Measurements from ENCODE around the gene SPTBN1.

Gene SPTBN1

GRCh38 chr2:54595999-54596902 lies 140.1 kb downstream of the SPTBN1 start:
- Histone ChIP-seq H3K9me3 (ENCODE audit: control insufficient read depth in 1 of 2, low read length in 2 of 2) (no peaks in the 10 kb centered on the region), H3K4me1 (ENCODE audit: control insufficient read depth in 1 of 2, insufficient read depth in 2 of 2, low read length in 2 of 2) (peaks cover 41 to 56% of the 10 kb centered on the region in 2 donors), H3K27me3 (ENCODE audit: low read depth, low read length) (no peaks in the 10 kb centered on the region), H3K36me3 (ENCODE audit: control insufficient read depth in 1 of 2, insufficient read depth in 2 of 2, low read length in 2 of 2) (peaks cover 0 to 15% of the 10 kb centered on the region in 2 donors), H3K4me3 (ENCODE audit: low read depth in 1 of 2, low read length in 2 of 2) (no peak overlapping the region), H3K27ac (ENCODE audit: low read length) (peak overlapping the region; percentile 13)

GRCh38 chr2:54597153-54597848 lies 141.2 kb downstream of the SPTBN1 start:
- H3K9me3 ChIP-seq (ENCODE audit: control insufficient read depth in 1 of 2, low read length in 2 of 2) = no peaks in the 10 kb centered on the region
- peak overlapping the region; percentile 13 for H3K27ac ChIP-seq (ENCODE audit: low read length)
- peaks cover 46 to 66% of the 10 kb centered on the region in 2 donors for H3K4me1 ChIP-seq (ENCODE audit: control insufficient read depth in 1 of 2, insufficient read depth in 2 of 2, low read length in 2 of 2)
- no peaks in the 10 kb centered on the region for H3K27me3 ChIP-seq (ENCODE audit: low read depth, low read length)
- H3K36me3 ChIP-seq (ENCODE audit: control insufficient read depth in 1 of 2, insufficient read depth in 2 of 2, low read length in 2 of 2) = peaks cover 0 to 15% of the 10 kb centered on the region in 2 donors
- H3K4me3 ChIP-seq (ENCODE audit: low read depth in 1 of 2, low read length in 2 of 2) = no peak overlapping the region

GRCh38 chr2:54598347-54599325 lies 142.5 kb downstream of the SPTBN1 start:
- H3K4me3 ChIP-seq (ENCODE audit: low read depth in 1 of 2, low read length in 2 of 2) = no peak overlapping the region
- peaks cover 0 to 11% of the 10 kb centered on the region in 2 donors for H3K36me3 ChIP-seq (ENCODE audit: control insufficient read depth in 1 of 2, insufficient read depth in 2 of 2, low read length in 2 of 2)
- no peaks in the 10 kb centered on the region for H3K9me3 ChIP-seq (ENCODE audit: control insufficient read depth in 1 of 2, low read length in 2 of 2)
- H3K27me3 ChIP-seq (ENCODE audit: low read depth, low read length) = no peaks in the 10 kb centered on the region
- no peak overlapping the region for H3K27ac ChIP-seq (ENCODE audit: low read length)
- H3K4me1 ChIP-seq (ENCODE audit: control insufficient read depth in 1 of 2, insufficient read depth in 2 of 2, low read length in 2 of 2) = peaks cover 58 to 79% of the 10 kb centered on the region in 2 donors

GRCh38 chr2:54599326-54599710 lies 143.2 kb downstream of the SPTBN1 start:
- Histone ChIP-seq H3K27ac (ENCODE audit: low read length) (peak overlapping the region; percentile 3), H3K4me1 (ENCODE audit: control insufficient read depth in 1 of 2, insufficient read depth in 2 of 2, low read length in 2 of 2) (peaks cover 64 to 85% of the 10 kb centered on the region in 2 donors), H3K36me3 (ENCODE audit: control insufficient read depth in 1 of 2, insufficient read depth in 2 of 2, low read length in 2 of 2) (peaks cover 0 to 11% of the 10 kb centered on the region in 2 donors), H3K4me3 (ENCODE audit: low read depth in 1 of 2, low read length in 2 of 2) (no peak overlapping the region), H3K27me3 (ENCODE audit: low read depth, low read length) (no peaks in the 10 kb centered on the region), H3K9me3 (ENCODE audit: control insufficient read depth in 1 of 2, low read length in 2 of 2) (no peaks in the 10 kb centered on the region)

GRCh38 chr2:54599914-54600313 lies 143.8 kb downstream of the SPTBN1 start:
- no peak overlapping the region for H3K4me3 ChIP-seq (ENCODE audit: low read depth in 1 of 2, low read length in 2 of 2)
- H3K4me1 ChIP-seq (ENCODE audit: control insufficient read depth in 1 of 2, insufficient read depth in 2 of 2, low read length in 2 of 2) = peaks cover 70 to 91% of the 10 kb centered on the region in 2 donors
- peak overlapping the region; percentile 46 for H3K27ac ChIP-seq (ENCODE audit: low read length)
- peaks cover 0 to 11% of the 10 kb centered on the region in 2 donors for H3K36me3 ChIP-seq (ENCODE audit: control insufficient read depth in 1 of 2, insufficient read depth in 2 of 2, low read length in 2 of 2)
- H3K27me3 ChIP-seq (ENCODE audit: low read depth, low read length) = no peaks in the 10 kb centered on the region
- H3K9me3 ChIP-seq (ENCODE audit: control insufficient read depth in 1 of 2, low read length in 2 of 2) = no peaks in the 10 kb centered on the region

GRCh38 chr2:54601339-54601738 lies 145.2 kb downstream of the SPTBN1 start:
- H3K4me3 ChIP-seq (ENCODE audit: low read depth in 1 of 2, low read length in 2 of 2) = no peak overlapping the region
- no peak overlapping the region for H3K27ac ChIP-seq (ENCODE audit: low read length)
- peaks cover 0 to 11% of the 10 kb centered on the region in 2 donors for H3K36me3 ChIP-seq (ENCODE audit: control insufficient read depth in 1 of 2, insufficient read depth in 2 of 2, low read length in 2 of 2)
- no peaks in the 10 kb centered on the region for H3K27me3 ChIP-seq (ENCODE audit: low read depth, low read length)
- H3K4me1 ChIP-seq (ENCODE audit: control insufficient read depth in 1 of 2, insufficient read depth in 2 of 2, low read length in 2 of 2) = peaks cover 74 to 91% of the 10 kb centered on the region in 2 donors
- no peaks in the 10 kb centered on the region for H3K9me3 ChIP-seq (ENCODE audit: control insufficient read depth in 1 of 2, low read length in 2 of 2)

- peak overlapping the region; percentile 37 for H3K27ac ChIP-seq (ENCODE audit: low read length)
- H3K4me3 ChIP-seq (ENCODE audit: low read depth in 1 of 2, low read length in 2 of 2) = no peak overlapping the region
- no peaks in the 10 kb centered on the region for H3K27me3 ChIP-seq (ENCODE audit: low read depth, low read length)
- peaks cover 0 to 11% of the 10 kb centered on the region in 2 donors for H3K36me3 ChIP-seq (ENCODE audit: control insufficient read depth in 1 of 2, insufficient read depth in 2 of 2, low read length in 2 of 2)
- H3K9me3 ChIP-seq (ENCODE audit: control insufficient read depth in 1 of 2, low read length in 2 of 2) = no peaks in the 10 kb centered on the region
- peaks cover 61 to 82% of the 10 kb centered on the region in 2 donors for H3K4me1 ChIP-seq (ENCODE audit: control insufficient read depth in 1 of 2, insufficient read depth in 2 of 2, low read length in 2 of 2)
Observed at GRCh38 chr2:54602736-54603322, 146.7 kb downstream of the SPTBN1 start.

GRCh38 chr2:54603357-54603756 lies 147.2 kb downstream of the SPTBN1 start:
- peak overlapping the region; percentile 37 for H3K27ac ChIP-seq (ENCODE audit: low read length)
- H3K27me3 ChIP-seq (ENCODE audit: low read depth, low read length) = no peaks in the 10 kb centered on the region
- no peak overlapping the region for H3K4me3 ChIP-seq (ENCODE audit: low read depth in 1 of 2, low read length in 2 of 2)
- no peaks in the 10 kb centered on the region for H3K9me3 ChIP-seq (ENCODE audit: control insufficient read depth in 1 of 2, low read length in 2 of 2)
- H3K36me3 ChIP-seq (ENCODE audit: control insufficient read depth in 1 of 2, insufficient read depth in 2 of 2, low read length in 2 of 2) = peaks cover 0 to 11% of the 10 kb centered on the region in 2 donors
- H3K4me1 ChIP-seq (ENCODE audit: control insufficient read depth in 1 of 2, insufficient read depth in 2 of 2, low read length in 2 of 2) = peaks cover 56 to 80% of the 10 kb centered on the region in 2 donors

GRCh38 chr2:54603796-54604195 lies 147.7 kb downstream of the SPTBN1 start:
- Histone ChIP-seq H3K4me1 (ENCODE audit: control insufficient read depth in 1 of 2, insufficient read depth in 2 of 2, low read length in 2 of 2) (peaks cover 52 to 75% of the 10 kb centered on the region in 2 donors), H3K27ac (ENCODE audit: low read length) (no peak overlapping the region), H3K27me3 (ENCODE audit: low read depth, low read length) (no peaks in the 10 kb centered on the region)

GRCh38 chr2:54604871-54605270 lies 148.7 kb downstream of the SPTBN1 start:
- Histone ChIP-seq H3K4me3 (ENCODE audit: low read depth in 1 of 2, low read length in 2 of 2) (no peak overlapping the region), H3K4me1 (ENCODE audit: control insufficient read depth in 1 of 2, insufficient read depth in 2 of 2, low read length in 2 of 2) (peaks cover 44 to 74% of the 10 kb centered on the region in 2 donors), H3K36me3 (ENCODE audit: control insufficient read depth in 1 of 2, insufficient read depth in 2 of 2, low read length in 2 of 2) (peaks cover 0 to 4% of the 10 kb centered on the region in 2 donors), H3K27me3 (ENCODE audit: low read depth, low read length) (no peaks in the 10 kb centered on the region), H3K27ac (ENCODE audit: low read length) (no peak overlapping the region), H3K9me3 (ENCODE audit: control insufficient read depth in 1 of 2, low read length in 2 of 2) (no peaks in the 10 kb centered on the region)

More at GRCh38 chr2:54603796-54604195, 147.7 kb downstream of the SPTBN1 start:
- no peaks in the 10 kb centered on the region for H3K9me3 ChIP-seq (ENCODE audit: control insufficient read depth in 1 of 2, low read length in 2 of 2)
- peaks cover 0 to 11% of the 10 kb centered on the region in 2 donors for H3K36me3 ChIP-seq (ENCODE audit: control insufficient read depth in 1 of 2, insufficient read depth in 2 of 2, low read length in 2 of 2)
- H3K4me3 ChIP-seq (ENCODE audit: low read depth in 1 of 2, low read length in 2 of 2) = no peak overlapping the region

Measured in muscle layer of duodenum (tissue), 2 donors.